Dermis blood vessel endothelial cell (primary cell): ENCODE data around the gene VWA8. TPM values are rescaled to one million over a fixed set of nuclear protein-coding genes. Genes with fewer than 3 reads are reported as not detected.

Experiments
- DNase-seq: peaks from one replicate; pipeline ENCODE4 v3.0.0; 2010
- total RNA-seq: library from RNA; depleted of rRNA; stranded (reverse); fragments of >200 nt; gene quantifications from 2 replicates; pipeline ENCODE4 v1.2.3, GENCODE V29; 2014

Gene VWA8
- total RNA-seq, 1 donor from 2014 or later: 12.6 TPM

DNA sequence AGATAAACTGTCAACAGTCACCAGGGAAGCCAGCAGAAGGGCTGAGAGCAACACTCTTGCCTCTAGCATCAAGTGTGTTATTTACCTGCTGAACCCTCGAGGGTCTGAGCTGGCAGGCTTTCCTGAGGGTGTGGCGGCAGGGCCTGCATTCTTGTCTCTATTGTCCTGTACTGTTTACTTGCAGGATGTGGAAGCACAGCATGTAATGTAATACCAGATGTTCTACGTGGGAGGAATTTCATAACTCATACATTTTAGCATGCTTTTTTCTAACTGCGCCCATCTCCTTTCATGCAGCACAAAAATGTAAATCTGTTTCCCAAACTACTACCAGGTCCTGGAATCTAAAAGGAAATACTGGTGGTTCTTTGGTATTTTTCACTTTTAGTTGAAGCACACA lies 350.5 kb downstream of the VWA8 start:
- peak; percentile 84 for DNase-seq

DNA sequence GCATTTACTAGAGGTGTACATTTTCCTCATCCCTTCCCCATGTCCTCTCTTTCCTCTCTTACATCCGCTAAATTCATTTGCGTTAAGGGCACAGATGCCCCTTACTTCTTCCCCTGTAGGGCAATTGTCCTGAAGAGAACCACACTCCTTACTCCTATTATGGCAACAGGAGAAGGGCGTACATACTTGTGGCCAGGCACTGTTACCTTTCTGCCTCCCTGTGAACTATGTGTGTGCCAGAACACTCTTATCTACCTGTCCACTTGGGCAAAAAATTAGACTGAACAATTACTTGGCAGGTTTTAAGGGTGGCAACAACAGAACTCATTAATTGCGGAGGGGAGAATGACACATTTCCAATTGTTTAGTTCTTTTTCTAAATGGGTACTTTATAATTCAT lies 351.1 kb downstream of the VWA8 start:
- DNase-seq: no peak

DNA sequence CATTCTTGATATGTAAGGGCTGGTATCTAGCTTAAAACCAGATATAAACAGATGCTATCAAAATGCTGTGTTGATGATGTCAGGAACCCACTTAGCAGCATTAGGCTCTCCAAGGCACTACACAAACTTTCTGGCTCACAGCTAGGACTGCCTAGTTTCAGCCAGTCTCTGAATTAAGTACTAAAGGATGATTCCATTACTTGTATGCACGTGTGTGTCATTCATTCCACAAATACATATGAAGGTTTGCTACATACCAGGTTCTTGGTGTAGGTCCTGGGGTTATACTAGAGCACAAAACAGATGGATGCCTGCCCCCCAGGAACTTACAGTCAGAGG lies 352.1 kb downstream of the VWA8 start:
- DNase-seq: no peak

DNA sequence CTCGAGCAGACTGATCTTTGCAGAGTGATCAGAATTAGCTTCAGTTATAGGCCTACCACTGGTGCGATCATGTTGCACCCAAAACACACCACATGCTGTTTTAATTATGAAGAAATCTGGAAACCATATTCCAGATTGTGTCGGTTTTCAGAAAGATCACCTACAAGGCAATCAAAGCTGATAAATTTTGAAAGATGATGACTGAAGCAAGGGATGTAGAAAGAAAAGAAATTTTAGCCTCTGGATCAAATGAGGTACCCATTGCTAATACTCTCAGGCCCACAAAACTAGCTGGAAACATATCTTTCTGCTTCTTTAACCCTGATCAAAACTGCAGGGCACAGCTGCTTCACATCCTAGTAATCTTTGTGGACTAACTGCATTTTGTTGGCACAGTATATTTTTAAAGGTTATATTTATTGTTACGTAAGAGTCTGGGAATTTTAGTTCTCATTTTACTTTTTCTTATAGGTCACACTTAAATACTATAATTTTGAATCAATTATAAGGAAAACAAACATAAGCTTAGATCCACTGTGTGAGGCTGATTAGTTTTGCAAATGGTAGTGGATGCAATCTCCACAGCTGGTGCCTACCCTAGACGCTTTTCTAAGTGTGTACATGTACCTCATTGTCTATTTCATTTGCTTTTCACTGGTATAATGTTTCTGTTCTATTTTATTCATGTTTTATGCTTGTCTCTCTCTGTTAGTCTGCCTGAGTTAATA lies 352.6 kb downstream of the VWA8 start:
- DNase-seq: no peak

DNA sequence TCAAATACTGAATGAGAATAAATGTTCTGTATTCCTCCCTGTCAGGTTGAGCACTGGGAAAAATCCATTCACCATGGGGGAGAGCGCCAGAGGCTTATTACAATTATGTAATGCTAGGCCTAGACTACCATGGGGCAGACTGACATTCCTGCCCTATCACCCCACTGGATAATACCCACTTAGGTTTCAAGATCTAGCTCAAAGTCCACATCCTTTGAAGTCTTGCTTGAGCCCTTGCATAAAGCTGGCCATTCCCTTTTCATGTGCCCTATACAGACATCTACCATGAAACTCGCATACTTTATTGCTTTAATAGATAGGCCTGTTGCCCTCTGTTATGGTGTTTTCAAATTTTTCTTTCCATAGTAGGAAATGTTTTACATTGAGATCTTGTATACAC lies 354.3 kb downstream of the VWA8 start:
- no peak for DNase-seq

DNA sequence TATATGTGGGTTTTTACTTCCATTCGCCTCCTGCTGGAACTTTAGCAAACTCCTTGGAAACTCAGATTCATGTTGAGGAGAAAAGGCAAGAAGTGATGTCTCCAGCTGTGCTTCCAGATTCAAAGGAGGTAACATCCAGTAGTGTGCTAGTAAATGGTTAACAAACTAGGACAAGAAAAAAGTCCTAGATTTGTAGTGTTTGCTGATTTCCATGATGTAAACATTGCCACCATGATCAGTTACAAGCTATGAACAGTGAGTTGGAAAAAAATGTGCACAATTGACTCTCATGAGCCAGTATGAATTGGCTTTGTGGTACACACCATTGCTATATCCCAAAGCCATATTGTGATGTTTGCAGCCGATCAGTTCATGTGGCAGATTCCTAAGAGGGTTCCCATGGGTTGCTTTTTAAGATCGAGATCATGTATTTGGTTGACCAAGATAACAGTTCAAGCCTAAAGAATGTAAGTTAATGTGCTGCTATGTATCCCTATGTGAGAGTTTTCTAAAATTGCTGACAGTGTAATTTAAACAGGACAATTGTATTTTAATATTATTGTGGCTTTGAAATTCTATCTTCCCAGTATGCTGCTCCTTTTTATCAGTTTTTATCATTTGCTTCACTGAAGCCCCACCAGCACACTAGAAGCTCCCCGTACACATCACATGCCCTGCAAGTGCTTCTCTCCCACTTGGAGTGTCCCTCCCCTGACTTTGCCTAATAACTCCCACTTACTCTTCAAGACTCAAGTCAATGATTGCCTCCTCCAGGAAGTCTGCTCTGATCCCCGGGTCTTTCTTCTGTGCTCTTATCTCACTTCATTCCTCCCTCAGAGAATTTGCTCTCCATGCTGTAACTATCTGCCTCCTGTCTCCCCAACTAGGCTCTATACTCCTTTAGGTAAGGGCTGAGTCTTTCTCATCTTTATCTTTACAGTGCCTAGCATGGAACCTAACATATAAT lies 355.3 kb downstream of the VWA8 start:
- no peak for DNase-seq

DNA sequence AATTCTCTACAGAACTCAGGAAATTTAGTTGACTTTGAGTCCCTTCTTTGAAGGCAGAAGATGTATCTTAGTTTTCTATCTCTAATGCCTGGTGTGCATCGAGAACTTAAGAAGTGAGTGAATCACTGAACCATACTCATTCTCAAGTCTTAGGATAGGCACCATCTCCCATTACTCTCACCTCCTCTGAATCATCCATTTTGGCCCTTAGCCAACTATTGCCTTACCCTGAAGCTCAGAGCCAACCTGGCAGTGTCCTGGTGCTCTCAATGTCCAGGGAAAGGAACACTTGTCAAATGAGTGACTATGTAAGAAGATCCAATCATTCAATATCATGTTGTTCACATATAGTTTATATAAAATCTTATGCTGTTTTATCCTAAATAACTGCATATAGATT lies 357.0 kb downstream of the VWA8 start:
- peak; percentile 79 for DNase-seq

DNA sequence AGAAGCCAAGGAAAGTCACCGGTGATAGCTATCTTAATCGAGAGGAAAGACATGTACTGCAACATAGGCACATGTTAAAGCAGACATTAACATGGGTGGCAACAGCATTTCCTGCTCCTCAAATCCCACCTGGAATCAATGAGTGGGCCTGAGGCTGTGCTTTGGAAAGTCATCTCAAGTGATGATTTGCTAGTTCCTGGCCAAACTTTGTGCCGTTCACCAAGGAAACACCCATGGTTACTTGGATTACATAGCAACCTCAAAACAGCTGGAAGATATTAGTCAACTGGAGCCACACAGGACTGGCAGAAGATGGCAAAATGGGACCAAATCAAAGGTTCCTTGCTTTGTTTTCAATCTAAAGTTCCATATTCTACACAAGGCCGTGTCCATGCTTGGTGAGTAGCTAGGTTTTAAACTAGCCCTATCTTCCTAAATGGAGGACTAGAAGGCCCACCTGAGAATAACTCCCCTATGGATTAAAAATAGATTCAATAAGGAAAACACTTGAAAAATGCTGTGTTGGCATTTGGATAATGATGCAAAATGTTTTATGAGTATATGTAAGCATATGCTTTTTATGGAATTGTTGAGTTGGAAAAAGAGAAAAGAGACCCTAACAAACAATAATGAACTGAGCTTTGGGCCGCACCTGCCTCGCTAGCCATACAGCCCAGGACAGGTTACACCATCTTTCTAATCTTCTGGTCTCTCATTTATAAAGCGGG lies 359.0 kb downstream of the VWA8 start:
- no peak for DNase-seq

DNA sequence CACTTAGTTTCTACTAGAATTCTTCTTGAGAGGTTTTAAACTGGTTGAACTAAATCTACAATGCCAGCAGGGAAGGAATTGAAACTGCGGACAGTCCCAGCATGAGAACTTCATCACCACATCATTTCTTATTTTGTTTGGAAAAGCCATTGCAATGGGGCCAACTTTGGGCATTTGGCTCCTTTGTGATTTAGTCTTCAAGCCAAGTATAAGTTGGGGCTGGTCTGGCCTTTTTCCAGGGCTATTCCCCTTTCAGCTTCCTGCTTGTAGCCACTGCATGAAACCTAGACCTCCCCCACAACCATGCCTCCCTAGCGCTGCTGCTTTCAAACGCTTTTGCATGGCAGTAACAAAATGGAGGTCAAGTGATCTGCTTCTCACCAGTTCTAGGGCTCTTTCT lies 361.3 kb downstream of the VWA8 start:
- DNase-seq: no peak

DNA sequence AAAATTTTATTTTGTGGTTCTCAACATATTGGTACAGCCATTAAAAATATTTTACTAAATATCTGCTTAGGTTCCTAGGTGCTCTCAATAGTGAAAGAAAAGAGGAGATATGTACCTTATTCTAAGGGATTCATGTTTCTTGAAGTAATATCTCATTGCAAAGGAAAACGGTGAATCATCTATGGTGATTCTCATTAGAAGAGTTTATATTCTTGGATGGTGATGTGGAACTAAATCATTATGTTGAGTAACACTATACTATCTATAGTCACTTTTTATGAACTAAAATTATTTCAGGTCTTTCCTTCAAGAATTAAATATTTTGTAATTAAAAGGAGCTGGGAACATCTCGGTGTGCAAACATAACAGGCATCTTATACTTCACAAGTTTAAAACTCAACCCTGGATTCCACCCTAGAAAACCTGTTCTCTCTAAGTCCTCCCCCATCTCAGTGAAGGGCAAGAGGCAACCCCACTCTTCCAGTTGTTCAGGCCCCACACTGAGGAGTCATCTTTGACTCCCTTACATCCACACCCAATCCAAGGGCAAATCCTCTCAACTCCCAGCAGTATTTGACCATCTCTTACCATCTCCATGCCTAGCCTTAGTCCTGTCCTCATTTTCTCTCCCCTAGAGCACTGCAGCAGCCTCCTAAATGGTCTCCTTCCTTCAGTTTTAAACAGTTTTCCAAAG lies 363.4 kb downstream of the VWA8 start:
- DNase-seq: no peak

DNA sequence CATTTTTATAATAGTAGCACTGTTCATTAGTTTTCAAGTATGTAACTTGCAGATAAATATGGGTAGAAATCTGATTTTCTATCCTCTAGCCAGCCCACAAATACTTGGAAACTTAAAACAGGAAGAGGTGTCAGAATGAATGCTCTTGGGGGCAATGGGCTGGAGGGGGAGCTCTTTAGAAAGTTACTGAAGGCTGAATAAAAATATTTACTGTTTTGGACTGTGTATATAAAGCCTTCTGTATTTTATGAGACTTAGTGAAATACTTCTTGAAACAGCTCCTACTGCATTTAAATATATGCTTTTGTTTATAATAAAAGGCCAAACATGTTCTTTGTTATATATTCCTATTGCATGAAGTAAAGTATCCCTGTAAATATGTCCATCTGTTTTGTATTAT lies 364.7 kb downstream of the VWA8 start:
- DNase-seq: peak; percentile 70

DNA sequence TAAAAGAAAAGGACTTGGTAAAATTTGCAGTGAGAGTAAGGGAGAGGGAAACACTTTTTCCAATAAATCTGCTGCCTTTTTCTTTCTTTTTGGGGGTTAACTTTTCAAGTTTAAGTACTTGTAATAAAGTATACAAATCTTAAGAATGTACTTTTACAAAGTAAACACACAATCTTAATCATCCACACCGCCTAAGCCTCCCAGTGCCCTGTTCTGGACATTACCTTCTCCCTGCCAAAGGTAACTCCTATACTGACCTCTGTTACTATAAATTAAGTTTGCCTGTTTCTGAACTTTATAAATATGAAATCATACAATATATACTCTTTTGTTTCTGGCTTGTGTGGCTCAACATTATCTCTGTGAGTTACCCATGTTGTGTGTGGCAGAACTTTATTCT lies 365.6 kb downstream of the VWA8 start:
- DNase-seq: no peak

DNA sequence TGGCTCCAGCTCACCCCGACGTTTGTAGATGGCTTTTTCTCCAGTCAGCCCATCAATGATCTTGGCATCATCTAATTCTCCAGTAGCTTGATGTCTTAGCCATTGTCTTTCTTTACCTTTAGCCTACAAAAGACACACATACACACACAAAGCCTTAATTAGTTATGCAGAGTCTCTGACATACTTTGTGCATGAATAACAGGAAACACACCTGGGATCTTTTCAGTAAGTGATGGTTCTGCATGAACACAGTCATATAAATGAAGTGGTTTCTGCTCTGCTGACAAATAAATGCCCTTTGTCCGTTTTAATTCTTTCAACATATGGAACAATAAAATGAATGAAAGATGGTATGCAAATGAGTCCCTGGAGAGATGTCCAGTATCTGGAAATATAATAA lies 370.3 kb downstream of the VWA8 start:
- DNase-seq: no peak

DNA sequence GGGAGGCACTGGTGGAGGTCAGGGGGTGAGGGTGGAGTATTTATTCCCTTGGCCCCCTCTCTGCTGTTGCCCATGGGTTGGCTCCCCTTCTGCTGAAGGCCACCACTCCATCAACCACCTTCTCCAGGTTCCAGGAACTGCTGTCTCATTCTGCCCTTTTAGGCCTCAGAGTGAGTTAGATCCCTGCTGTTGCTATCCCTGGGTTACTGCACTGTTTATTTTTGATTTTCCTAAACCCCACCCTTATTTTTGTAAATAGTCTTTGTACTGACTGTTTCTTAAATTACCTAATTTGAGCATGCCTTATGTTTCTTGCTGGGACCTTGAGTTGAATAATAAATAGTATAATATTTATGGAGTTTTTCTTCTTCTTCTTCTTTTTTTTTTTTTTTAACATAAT lies 370.8 kb downstream of the VWA8 start:
- no peak for DNase-seq

DNA sequence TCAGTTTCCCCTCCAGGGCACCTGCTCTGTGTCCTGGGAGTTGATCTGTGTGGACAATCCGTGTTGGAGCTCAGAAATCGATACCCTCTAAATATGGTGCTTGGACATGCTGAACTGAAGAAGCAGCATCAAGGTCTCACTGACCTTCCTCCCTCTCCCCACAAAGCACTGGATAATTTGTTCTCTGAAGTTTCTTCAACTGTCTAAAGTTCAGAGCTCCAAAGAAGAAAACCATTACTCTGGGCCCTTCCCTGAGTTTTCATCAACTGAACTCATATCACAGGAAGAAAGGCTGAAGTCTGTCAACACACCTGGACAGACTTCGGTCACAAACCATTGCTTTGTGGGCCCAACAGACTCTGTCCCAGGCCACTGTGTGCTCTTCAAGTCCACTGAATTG lies 371.5 kb downstream of the VWA8 start:
- DNase-seq: no peak

DNA sequence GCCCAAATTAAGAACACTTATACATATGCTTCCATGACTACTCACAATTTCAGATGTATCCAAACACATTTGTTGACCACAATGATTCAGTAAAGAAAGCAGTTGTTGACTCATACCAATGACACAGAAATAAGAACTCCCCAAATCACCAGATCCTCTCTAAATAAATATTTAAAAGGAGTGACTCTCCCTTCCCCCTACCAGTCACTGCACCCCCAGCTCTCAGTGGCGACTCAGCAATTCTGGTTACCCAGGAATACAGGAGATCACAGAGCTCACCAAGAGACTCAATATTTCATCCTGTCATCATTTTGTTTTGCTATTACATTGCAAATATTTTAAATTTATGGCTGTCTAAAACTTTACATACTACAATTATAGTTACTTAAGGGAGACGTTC lies 372.0 kb downstream of the VWA8 start:
- peak; percentile 13 for DNase-seq

DNA sequence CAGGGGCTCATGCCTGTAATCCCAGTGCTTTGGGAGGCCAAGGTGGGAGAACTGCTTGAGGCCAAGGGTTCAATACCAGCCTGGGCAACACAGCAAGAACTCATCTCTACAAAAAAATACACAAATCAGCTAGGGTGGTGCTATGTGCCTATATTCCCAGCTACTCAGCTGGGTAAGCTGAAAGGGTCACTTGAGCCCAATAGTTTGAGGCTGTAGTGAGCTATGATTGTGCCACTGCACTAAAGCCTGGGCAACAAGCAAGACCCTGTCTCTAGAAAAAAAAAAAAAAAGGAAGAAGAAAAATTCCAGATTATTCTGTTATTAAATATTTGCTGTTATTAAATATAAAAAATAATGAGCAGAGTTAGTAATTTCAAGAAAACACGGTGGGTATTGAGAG lies 372.5 kb downstream of the VWA8 start:
- DNase-seq: no peak

DNA sequence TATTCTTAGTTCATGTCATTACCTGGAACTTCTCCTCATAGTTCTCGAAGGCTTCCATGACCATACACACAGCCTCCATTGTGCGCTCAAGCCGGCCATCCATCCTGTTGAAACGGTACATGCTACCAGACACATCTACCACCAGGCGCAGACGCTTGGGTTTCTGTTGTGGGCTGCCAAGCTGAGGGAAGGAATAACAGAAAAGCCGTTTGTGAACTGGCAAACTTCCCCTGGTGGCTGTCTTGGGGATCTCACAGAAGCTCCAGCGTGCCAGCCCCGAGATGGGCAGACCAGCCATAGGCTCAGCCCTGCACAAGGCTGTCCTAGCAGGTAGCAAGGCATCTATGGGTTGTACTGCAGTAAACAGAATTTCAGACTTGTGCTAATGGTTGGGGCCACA lies 373.4 kb downstream of the VWA8 start:
- no peak for DNase-seq

DNA sequence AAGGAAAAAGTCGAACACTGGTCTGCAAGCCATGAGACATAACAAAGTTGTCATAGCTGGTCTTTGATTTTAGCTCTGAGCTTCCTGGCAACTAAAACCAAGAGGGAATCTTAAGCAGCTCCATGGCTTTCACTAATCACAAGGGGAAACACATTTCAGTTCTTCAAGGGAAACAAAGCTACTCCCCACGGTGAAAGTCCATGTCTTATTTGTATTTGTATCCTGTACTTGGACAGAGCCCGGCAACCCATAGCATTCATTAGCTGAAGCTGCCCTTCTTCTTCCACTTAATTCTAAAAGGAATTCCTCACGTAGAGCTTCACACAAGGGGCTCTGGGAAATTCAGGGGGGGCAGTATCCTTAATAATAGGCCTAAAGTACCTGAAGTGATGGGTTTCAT lies 374.7 kb downstream of the VWA8 start:
- DNase-seq: no peak

DNA sequence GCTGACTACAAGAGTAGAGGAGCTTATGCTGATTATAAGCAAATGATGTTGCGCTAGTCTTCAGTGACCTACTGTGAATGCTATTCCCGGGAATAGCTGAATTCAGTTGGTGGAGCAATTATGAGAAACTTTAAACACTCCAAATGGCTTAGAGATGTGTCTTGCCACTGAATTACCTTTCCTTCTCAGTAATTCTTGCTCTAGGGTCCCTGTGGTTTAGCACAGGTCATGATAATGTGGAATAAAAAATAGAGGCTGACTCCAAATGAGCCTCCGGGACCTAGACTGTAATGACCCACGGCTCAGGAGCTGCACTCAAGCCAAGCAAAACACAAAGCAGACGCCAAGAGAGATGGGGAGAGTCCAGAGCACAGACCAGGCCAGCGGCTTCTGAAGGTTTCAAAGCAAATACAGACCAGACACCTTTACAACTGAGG lies 378.9 kb downstream of the VWA8 start:
- DNase-seq: no peak

DNA sequence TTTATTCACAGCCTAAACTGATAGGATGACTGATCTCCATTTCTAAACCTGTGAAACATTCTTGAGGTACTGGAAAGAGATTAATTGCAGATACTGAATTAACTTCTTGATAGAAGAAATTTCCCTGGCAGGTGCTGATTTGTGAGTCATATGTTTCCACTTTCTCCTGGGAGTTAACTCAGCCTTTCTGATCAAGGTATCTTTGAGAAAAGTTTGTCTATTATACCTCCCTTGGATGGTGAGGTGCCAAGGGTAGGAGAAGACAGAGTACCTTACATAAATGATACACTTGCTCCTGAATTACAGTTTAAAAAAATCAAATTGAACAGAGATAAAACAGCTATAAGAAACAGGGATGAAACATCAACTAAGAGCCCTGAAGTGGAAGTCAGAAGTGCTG lies 380.6 kb downstream of the VWA8 start:
- no peak for DNase-seq

DNA sequence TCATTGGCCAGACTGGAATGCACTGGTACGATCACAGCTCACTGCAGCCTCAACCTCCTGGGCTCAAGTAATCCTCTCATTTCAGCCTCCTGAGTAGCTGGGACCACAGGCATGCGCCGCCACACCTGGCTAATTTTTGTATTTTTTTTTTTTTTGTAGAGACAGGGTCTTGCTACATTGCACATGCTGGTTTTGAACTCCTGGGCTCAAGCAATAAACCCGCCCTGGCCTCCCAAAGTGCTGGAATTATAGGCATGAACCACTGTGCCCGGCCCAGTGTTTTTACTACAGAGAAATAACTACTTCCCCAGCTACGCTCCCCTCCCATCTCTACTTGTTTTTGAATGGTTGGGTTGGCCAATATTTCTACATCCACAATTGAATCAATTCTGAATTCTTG lies 381.0 kb downstream of the VWA8 start:
- no peak for DNase-seq

DNA sequence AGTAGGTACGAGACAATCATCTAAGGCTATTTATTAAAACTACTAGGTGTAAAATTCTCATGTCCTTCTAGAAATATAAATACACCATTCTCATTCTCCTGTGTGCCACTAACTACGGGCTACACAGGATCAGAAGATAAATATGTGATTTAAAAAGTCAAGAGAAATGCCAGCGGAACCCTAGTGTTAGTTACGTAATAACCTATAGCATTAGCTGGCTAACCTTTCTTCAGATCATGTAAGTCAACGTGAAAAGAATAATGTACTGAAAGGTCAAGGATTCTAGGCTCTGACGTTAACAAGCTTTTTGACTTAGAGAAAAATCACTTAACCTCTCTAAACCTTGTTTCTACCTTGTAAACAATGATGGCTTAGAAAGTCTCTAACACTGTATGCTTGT lies 381.7 kb downstream of the VWA8 start:
- no peak for DNase-seq
